DMS 273 (cell line): ENCODE data around the gene SLAMF6.
"Not testable (repeated sequence)": the region's sequence is repeated elsewhere in the genome, so short reads cannot be mapped to it uniquely, and the experiment has no call there.

ENCODE experiments used
- DNase-seq: peaks from one replicate; lab custom pipeline; 2025; ENCODE audit not compliant: unreplicated experiment; lab: John Stamatoyannopoulos, UW

SLAMF6 gene

DNA sequence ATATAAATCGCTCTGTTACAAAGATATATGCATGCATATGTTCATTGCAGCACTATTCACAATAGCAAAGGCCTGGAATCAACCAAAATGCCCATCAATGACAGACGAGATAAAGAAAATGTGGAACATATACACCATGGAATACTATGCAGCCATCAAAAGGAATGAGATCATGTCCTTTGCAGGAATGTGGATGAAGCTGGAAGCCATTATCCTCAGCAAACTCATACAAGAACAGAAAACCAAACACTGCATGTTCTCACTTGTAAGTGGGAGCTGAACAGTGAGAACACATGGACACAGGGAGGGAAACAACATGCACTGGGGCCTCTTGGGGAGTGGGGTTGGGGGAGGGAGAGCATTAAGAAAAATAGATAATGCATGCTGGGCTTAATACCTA is 5.5 kb downstream of the SLAMF6 start:
- DNase-seq: not testable (repeated sequence)

DNA sequence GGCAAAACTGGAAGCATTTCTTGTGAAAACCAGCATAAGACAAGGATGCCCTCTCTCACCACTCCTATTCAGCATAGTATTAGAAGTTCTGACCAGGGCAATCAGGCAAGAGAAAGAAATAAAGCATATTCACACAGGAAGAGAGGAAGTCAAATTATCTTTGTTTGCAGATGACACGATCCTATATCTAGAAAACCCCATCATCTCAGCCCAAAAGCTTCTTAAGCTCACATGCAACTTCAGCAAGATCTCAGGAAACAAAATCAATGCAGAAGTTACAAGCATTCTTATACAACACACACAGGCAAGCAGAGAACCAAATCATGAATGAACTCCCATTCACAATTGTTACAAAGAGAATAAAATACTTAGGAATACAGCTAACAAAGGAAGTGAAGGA is 7.1 kb downstream of the SLAMF6 start:
- DNase-seq: not testable (repeated sequence)

DNA sequence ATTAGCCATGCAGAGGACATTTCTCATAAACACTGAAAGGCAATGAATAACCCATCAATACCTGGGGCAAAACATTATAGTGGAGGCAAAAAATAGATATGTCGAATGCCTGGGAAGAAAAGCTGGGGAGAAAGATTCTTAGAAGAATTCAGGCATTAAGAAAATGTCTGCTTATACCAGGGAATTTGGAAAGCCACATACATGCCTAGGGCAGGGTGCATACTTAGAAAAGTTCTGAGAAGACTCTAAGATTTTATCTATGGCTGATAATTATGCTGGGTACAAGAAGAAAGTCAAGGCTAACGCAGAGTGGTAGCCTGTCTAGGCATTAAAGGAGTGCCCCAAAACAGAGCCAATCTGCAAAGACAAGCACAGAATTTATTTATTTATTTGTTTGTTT is 18.4 kb downstream of the SLAMF6 start:
- no peak for DNase-seq

DNA sequence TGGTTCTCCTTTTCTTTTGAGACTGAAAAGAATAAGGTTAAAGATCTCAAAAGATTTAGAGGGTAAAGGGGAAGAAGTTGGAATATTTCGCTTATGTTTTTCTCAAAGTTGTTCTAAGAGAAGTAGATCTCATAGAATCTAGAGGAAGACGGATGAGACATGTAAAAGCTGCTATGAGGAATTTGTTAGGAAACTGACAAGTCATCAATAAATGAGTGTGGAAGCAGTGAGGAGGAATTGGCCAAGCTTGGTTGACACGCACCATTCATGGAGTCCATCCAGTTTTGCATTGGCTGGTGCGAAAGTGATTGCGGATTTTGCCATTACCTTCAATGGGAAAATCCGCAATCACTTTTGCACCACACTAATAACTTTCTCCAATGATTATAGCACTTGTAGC is 20.0 kb downstream of the SLAMF6 start:
- DNase-seq: no peak

DNA sequence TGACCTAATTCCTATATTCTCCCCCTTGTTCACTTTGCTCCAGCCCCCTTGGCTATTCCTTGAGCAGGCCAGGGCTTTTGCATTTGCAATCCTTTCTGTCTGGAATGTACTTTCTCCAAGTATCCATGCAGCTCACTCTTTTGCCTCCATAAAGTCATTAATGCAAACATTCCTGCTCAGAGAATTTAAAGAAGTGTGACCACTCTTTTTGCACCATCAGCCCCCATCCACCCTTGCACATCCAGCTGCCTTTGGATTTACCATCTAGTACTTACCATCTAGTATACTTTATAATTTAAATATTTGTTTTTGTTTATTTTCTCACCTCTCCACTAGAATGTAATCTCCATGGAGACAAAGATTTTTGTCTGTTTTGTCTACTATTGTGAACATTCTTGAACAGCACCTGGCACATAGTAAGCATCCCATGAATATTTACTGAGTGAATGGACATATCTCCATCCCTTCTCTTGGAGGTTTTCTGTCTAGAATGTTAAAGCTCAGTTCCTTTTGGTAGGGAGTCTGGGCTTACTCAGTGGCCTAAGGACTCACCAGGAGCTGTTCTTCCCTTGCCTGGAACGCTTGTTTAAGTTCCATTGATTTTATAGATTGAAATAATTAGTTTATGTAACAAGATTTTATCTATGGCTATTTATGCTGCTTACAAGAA is 22.6 kb downstream of the SLAMF6 start:
- no peak for DNase-seq

DNA sequence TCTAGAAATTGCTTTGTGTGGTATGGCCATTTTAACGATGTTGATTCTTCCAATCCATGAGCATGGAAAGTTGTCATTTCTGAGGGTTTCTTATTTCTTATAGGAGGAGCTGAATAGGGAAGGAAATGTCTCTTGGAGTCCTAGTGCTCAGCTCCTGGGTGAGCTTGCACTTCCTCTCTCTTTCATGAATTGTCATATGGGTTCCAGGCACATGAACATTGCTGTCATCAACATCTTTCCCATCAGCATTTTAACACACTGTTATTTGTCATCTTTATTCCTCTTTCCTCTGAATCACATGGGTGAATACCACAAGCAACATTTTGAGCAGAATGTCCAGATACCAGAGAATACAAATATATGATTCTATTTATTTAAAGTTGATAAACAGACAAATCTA is 23.4 kb downstream of the SLAMF6 start:
- no peak for DNase-seq

DNA sequence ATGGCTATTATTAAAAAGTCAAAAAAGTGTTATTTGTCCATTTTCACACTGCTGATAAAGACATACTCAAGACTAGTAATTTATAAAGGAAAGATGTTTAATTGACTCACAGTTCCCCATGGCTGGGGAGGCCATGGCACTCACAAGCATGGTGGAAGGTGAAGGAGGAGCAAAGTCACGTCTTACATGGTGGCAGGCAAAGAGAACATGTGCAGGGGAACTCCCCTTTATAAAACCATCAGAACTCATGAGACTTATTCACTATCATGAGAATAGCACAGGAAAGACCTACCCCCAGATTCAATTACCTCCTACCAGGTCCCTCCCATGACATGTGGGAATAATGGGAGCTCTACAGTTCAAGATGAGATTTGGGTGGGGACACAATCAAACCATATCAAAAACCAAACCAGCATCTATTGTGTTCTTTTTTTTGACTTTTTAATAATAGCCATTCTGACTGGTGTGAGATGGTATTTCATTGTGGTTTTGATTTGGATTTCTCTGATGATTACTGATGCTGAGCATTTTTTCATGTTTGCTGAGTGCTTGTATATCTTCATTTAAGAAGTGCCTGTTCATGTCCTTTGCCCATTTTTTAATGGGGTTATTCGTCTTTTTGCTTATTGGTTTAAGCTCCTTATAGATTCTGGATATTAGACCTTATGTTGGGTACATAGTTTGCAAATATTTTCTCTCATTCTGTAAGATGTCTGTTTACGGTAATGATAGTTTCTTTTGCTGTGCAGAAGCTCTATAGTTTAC is 24.6 kb downstream of the SLAMF6 start:
- not testable (repeated sequence) for DNase-seq

DNA sequence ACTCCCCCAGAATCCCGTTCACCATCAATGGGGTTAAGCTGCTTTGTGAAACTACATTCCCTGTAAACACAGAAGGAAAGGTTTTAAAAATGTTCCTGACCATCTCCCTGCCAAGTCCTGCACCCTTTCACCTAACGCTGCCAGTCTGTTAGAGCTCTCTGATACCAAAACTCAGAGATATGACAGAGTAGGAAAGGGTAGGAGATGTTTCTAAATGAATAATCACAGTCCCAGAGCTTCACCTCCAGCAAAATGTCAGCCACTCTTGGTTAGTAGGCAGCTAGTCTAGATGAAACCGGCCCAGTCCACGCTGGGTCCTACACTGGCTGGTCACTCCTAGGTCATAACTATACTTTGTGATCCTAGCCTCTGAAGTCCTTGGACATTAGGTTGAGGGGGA is 26.7 kb downstream of the SLAMF6 start:
- DNase-seq: no peak

DNA sequence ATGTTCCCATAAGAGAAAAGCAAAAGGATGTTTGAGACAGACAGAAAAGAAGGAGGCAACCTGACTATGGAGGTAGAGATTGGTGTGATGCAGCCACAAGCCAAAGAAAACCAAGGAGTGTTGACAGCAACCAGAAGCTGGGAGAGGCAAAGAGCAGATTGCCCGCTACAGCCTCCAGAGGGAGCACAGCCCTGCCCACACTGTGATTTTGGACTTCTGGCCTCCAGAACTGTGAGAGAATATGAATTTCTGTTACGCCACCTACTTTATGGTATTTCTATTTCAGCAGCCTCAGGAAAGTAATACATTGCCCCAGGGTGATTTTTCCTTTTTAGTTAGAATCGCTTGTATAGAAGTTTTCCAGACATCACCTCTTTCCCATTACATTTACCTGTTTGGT is 28.4 kb downstream of the SLAMF6 start:
- peak; percentile 32 for DNase-seq

DNA sequence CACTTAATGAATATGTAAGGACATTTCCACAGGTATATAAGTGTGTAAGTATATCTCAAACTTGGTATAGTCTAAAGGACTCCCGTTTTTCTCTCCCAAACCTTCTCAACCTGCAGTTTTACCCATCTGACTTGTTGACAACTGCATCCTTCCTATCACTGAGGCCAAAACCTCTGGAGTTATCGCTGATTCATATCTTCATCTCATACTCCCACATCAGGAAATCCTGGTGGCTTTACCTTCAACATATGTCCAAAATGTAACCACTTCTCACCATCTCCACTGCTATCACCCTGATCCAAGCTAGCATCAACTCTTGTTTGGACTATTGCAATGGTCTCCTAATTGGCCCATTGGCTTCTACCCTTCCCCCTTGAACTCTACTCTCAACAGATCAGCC is 30.4 kb downstream of the SLAMF6 start:
- no peak for DNase-seq

DNA sequence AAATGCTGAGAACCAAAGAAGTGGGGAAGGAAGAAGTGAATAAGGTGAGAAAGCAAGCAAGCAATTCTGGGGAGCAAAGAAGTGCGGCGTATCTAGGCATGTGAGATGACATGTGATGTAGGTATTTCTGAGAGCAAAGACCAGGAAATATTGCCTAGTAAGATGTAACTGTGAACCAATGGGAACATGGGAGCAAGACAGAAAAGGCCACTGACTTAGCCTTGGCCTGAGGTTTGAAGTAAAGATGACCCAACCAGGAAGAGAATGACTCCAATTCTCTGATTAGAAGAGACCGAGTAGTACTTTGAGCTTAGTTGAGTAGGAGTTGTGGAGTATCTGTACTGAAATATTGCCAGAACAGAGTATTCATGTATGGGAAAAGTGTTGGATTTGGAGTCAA is 31.1 kb downstream of the SLAMF6 start:
- DNase-seq: no peak

DNA sequence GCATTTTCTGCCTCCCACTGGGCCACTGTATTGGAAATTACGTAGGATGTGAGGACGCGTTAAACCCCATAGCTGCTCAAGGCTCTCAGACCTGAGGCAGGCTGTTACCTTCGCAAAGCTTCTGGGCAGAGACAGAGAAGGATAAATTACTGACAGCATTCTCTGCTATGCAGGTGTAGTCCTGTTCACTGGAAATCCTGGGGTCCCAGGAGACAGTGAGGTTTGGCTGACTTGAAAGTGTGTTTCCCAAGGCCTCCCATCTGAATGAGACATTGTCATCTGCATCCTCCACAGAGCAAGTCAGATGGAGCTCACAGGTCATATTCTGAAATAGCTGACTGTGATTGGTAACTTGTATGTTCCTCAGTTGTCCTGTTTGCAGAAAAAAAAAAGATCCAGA is 32.0 kb downstream of the SLAMF6 start:
- DNase-seq: no peak

DNA sequence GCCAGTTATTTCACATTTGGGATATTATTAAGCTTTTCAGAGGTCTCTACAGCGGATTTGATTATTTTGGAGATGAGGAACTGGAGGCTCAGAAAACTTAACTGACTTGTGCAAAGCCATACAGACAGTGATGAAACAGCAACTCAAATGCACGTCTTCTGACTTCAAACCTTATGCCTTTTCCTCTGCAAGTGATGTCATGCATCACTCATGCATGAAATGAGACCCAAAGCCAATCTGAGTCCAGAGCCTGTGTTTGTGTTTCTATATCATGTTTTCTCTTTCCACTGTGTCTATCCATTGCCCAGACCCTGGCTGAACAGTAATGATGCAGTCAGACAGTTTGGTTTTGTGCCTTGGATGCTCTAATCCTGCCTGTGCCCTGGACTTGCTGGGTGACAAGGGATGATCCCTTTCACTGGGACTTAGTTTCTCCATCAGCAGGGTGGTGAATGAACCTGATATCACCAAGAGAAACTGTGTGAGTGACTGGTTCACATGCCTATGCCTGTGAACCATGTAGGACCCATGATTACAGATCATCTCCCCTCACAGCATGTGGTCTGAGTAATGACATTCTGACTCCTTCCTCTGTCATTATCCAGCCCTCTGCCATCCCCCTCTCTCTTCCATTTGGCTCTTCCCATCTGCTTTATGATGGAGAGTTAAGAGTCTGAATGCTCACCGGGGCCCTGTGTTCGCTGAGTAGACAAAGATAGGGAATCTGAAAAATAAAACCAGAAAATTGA is 33.4 kb downstream of the SLAMF6 start:
- no peak for DNase-seq

DNA sequence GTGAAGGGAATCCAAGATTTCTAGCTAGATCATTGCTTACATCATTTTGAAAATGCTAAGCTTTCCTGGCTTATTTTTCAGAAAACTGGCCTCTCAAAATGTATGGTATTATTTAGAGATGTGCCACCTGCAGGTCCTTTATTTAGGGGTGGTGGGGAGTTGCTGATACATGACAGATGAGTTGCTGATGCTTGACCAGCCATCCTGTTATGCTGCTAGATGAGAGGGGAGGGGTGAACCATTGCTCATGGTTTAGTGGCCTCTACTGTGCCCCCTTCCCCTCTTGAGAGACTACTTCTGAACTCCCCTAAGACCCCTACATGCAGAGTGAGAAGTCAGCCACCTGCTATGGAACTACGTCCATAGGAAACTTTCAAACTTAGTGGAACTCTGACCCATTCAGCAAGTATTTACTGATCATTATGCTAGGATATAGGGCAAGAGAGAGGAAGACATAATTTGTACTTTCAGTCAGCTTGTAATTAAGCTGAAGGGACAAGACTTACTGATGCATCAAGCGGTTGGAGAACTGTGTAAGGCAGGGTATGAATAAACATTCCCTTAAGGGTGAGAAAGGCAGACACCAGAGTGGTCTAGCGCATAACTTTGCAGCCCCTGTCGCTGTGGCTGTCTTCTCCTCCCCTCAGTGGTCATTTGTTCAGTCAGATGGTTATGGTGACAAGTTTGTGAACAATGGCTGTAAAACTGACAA is 34.6 kb downstream of the SLAMF6 start:
- no peak for DNase-seq

DNA sequence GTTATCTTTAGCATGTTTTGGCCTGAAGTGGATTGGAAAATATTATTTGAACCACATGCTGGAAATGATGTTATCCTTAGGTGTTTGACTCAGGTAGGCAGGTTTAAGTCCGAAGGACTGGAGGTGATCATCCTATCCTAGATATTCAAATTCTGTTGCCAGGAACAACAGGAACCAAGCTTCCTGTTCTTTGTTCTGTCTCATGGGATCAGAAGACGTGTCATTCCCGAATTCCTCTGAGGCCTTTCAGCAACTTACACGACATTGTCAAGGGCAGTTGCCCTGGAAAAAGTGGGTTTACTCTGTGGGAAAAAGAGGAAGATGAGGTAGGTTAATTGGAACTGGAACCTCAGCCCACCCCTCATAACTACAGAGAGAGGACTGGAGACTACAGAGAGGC is 36.6 kb downstream of the SLAMF6 start:
- DNase-seq: no peak

DNA sequence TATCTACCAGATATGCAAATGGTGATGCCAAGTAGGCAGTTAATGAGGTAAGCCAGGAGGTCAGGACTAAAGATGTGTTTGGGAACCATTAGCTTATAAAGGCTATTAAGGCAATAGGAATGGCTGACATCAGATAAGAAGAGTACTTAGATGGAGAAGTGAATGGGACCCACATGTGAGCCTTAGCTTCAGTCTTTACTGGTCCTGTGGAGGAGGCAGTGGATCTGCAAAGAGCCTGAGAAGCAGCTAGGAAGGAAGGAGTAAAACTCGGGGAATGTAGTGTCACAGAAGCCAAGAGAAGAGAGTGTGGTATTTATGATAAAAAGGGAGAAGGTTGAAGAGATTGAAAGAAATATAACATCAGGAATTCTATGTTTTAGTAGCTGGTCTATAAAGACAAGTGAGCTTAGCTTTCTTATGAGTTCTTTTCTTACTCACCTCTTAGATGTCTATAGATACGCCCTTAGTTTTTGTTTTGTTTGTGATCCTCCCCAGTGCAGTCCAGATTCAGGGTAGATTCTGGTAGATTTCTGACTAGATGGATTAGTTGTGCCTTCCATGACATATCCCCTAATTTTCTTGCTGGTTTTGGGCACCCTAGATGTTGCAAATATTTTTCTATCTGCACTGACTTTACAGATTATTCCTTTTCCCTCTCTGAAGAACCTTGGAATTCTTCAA is 39.4 kb downstream of the SLAMF6 start:
- DNase-seq: no peak

DNA sequence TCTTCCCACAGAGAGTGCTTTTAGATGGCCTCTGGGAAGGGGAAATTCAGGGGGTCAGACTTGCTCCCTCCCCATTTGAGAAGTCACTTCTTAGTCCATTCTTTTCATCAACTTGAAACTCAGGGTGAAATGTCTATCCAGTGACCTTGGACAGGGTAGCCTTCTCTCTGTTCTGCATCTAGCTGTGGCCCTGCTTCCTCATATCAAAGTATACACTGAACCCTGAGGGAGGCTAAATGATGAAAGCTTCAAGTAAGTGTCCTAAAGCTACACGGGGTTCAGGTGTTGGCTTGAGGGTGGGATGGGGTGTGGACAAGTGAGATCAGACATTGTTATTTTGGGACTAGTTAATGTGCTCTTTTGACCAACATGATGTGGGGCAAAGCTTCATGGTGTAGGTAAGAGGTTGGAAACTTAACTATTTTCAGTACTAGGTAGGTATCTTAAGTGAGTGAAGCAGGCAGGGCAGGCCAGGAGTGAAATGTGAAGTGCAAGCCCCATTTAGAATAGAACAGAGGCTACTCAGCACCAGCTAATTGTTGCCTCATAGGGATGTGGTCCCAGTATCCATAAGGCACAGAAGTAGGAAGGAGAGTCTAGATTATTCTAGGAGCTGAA is 41.0 kb downstream of the SLAMF6 start:
- DNase-seq: no peak

DNA sequence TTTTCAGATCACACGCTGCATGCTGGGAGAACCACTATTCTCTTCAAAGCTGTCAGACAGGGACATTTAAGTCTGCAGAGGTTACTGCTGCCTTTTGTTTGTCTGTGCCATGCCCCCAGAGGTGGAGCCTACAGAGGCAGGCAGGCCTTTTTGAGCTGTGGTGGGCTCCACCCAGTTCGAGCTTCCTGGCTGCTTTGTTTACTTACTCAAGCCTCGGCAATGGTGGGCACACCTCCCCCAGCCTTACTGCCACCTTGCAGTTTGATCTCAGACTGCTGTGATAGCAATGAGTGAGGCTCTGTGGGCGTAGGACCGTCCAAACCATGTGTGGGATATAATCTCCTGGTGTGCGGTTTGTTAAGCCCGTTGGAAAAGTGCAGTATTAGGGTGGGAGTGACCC is 42.3 kb downstream of the SLAMF6 start:
- not testable (repeated sequence) for DNase-seq

DNA sequence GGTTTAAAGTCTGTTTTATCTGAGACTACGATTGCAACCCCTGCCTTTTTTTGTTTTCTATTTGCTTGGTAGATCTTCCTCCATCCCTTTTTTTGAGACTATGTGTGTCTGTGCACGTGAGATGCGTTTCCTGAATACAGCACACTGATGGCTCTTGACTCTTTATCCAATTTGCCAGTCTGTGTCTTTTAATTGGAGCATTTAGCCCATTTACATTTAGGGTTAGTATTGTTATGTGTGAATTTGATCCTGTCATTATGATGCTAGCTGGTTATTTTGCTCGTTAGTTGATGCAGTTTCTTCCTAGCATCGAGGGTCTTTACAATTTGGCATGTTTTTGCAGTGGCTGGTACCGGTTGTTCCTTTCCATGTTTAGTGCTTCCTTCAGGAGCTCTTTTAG is 44.0 kb downstream of the SLAMF6 start:
- not testable (repeated sequence) for DNase-seq
